MM.1S (cell line): ENCODE results near the gene HSD11B1L.

ENCODE experiments used
- EZH2 ChIP-seq: fragments of 300-600 bp; sonication (generic); optimal IDR thresholded peaks from 2 replicates; pipeline ENCODE3; 2017; ENCODE audit warnings: low read depth, mild to moderate bottlenecking, antibody characterized with exemption, low read length, mixed read lengths
- EZH2phosphoT487 ChIP-seq: fragments of 300-600 bp; sonication (generic); IDR thresholded peaks from 2 replicates; pipeline ENCODE4 v1.6.1; 2018; ENCODE audit warnings: antibody characterized with exemption, low read length
- TF ChIP-seq, protein P1 (sequence below): fragments of 300-600 bp; sonication (generic); IDR thresholded peaks from 2 replicates; pipeline ENCODE4 v1.5.1; 2016; ENCODE audit warnings: antibody characterized with exemption, low read length, mixed read lengths

DNA sequence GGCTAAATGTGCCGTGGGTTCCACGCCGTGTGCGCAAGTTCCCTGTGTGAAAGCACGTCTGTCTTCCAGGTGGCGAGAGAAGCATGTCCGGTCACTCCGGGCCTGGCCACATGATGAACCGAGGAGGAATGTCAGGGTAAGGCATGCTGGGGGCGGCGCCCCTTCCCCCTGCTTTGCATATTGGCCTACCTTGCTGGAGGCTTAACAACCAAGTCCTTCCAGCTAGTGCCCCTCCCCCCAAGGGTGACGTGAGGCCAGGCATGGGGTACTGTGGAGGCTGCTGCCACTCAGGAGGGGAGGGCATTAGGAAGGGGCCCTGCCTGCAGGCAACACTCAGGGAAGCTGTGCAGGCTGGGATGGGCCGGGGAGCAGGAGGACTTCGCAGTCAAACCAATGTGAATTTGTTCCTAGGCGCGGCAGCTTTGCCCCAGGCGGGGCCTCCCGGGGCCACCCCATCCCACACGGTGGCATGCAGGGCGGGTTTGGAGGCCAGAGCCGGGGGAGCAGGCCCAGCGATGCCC is 13.0 kb upstream of the HSD11B1L start:
- TF ChIP-seq, protein P1, sequence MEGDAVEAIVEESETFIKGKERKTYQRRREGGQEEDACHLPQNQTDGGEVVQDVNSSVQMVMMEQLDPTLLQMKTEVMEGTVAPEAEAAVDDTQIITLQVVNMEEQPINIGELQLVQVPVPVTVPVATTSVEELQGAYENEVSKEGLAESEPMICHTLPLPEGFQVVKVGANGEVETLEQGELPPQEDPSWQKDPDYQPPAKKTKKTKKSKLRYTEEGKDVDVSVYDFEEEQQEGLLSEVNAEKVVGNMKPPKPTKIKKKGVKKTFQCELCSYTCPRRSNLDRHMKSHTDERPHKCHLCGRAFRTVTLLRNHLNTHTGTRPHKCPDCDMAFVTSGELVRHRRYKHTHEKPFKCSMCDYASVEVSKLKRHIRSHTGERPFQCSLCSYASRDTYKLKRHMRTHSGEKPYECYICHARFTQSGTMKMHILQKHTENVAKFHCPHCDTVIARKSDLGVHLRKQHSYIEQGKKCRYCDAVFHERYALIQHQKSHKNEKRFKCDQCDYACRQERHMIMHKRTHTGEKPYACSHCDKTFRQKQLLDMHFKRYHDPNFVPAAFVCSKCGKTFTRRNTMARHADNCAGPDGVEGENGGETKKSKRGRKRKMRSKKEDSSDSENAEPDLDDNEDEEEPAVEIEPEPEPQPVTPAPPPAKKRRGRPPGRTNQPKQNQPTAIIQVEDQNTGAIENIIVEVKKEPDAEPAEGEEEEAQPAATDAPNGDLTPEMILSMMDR, result no peak
- TF ChIP-seq EZH2, result no peak
- no peak for TF ChIP-seq EZH2phosphoT487
